Loucy (cell line): ENCODE data around the gene MSANTD7.

Experiments used
- EZH2phosphoT487 ChIP-seq: fragments of 200-600 bp; IDR thresholded peaks from 2 replicates; pipeline ENCODE4 v1.6.1; 2018; ENCODE audit warnings: antibody characterized with exemption, mild to moderate bottlenecking, moderate library complexity, borderline replicate concordance
- TF ChIP-seq, protein P1 (sequence below): fragments of 200-600 bp; sonication (generic); conservative IDR thresholded peaks from 2 replicates; pipeline ENCODE4 v1.5.1; 2014; ENCODE audit warnings: mild to moderate bottlenecking, antibody characterized with exemption, low read length

DNA sequence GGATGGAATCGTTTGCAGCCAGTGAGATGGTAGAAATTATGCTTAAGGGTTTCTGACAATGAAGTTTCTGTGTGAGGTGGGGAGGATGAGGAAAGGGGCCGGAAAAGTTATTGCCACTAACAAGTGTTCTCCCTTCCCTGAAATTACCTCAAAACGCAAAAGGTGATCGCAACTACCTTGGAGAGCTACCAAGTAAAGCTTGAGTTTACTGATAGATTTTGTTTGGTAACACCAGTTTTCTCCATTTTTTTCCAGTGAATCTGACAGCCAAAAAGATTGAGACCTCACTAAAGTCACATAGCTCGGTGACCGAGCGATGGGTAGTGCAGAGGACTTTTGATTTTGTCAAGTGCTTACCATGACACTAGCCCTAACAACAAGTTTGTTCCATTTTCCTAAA is 42.1 kb downstream of the MSANTD7 start:
- TF ChIP-seq, protein P1, sequence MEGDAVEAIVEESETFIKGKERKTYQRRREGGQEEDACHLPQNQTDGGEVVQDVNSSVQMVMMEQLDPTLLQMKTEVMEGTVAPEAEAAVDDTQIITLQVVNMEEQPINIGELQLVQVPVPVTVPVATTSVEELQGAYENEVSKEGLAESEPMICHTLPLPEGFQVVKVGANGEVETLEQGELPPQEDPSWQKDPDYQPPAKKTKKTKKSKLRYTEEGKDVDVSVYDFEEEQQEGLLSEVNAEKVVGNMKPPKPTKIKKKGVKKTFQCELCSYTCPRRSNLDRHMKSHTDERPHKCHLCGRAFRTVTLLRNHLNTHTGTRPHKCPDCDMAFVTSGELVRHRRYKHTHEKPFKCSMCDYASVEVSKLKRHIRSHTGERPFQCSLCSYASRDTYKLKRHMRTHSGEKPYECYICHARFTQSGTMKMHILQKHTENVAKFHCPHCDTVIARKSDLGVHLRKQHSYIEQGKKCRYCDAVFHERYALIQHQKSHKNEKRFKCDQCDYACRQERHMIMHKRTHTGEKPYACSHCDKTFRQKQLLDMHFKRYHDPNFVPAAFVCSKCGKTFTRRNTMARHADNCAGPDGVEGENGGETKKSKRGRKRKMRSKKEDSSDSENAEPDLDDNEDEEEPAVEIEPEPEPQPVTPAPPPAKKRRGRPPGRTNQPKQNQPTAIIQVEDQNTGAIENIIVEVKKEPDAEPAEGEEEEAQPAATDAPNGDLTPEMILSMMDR = no peak
- no peak for TF ChIP-seq EZH2phosphoT487
